SK-N-SH (cell line): Measurements from ENCODE around the gene TIMM21.

Experiments used
- CHD2 ChIP-seq: fragments of 150-350 bp; IDR thresholded peaks from 2 replicates; pipeline ENCODE4 v1.6.1; 2018; ENCODE audit warnings: low read length; ENCODE audit not compliant: partially characterized antibody
- CTCF ChIP-seq: fragments of 200-600 bp; sonication (generic); IDR thresholded peaks from 2 replicates; pipeline ENCODE4 v1.6.1; 2017; ENCODE audit warnings: antibody characterized with exemption, mild to moderate bottlenecking, moderate library complexity
- EP300 ChIP-seq, 2 experiments: IDR thresholded peaks; 2 replicates each; pipeline versions ENCODE4 v1.4.0 to v1.6.1; 2012; ENCODE audit warnings: borderline replicate concordance in 1 of 2, low read depth in 1 of 2, low read length in 1 of 2
- EZH2phosphoT487 ChIP-seq: fragments of 200-600 bp; sonication (generic); IDR thresholded peaks from 2 replicates; pipeline ENCODE4 v1.6.1; 2017; ENCODE audit warnings: low read depth, mixed run types, mild to moderate bottlenecking, antibody characterized with exemption, moderate library complexity, borderline replicate concordance
- FOXM1 ChIP-seq: IDR thresholded peaks from 2 replicates; pipeline ENCODE4 v1.4.0; 2012; ENCODE audit warnings: low read depth, mild to moderate bottlenecking
- RAD21 ChIP-seq: IDR thresholded peaks from 2 replicates; pipeline ENCODE4 v1.6.1; 2012; ENCODE audit warnings: mild to moderate bottlenecking, low read length
- RCOR1 ChIP-seq: fragments of 150-350 bp; IDR thresholded peaks from 2 replicates; pipeline ENCODE4 v1.6.1; 2017; ENCODE audit warnings: antibody characterized with exemption, low read length
- TAF1 ChIP-seq: IDR thresholded peaks from 2 replicates; pipeline ENCODE4 v1.6.1; 2012; ENCODE audit warnings: low read depth, mild to moderate bottlenecking, low read length, moderate library complexity, borderline replicate concordance
- TEAD4 ChIP-seq: IDR thresholded peaks from 2 replicates; pipeline ENCODE4 v1.4.0; 2012; ENCODE audit warnings: mild to moderate bottlenecking, borderline replicate concordance; ENCODE audit not compliant: insufficient read depth
- YY1 ChIP-seq: IDR thresholded peaks from 2 replicates; pipeline ENCODE4 v1.4.0; 2012; ENCODE audit warnings: low read depth, mild to moderate bottlenecking

GRCh38 chr18:74139411-74139810 is 8.9 kb upstream of the TIMM21 start:
- TF ChIP-seq CTCF = no peak
- TF ChIP-seq YY1 = no peak
- TF ChIP-seq EP300 (IDR thresholded peaks at IDR 0.05; ENCODE audit: borderline replicate concordance in 1 of 2, low read depth in 1 of 2, low read length in 1 of 2) = no peak
- TF ChIP-seq CHD2 = no peak
- no peak for TF ChIP-seq TAF1
- no peak for TF ChIP-seq EZH2phosphoT487
- TF ChIP-seq RAD21 = no peak
- TF ChIP-seq RCOR1 = no peak
- TF ChIP-seq FOXM1 = no peak
- TF ChIP-seq TEAD4 = no peak
